HG03521 (cell line): ENCODE data around the gene TMEM217.
"Not testable (repeated sequence)": the region's sequence is repeated elsewhere in the genome, so short reads cannot be mapped to it uniquely, and the experiment has no call there.

ENCODE experiments used
- ATAC-seq: cut with Tn5 transposase; IDR thresholded peaks from one replicate; pipeline ENCODE4 v1.9.1; 2021; ENCODE audit warnings: mild to moderate bottlenecking, moderate library complexity; ENCODE audit not compliant: unreplicated experiment

Gene TMEM217

DNA sequence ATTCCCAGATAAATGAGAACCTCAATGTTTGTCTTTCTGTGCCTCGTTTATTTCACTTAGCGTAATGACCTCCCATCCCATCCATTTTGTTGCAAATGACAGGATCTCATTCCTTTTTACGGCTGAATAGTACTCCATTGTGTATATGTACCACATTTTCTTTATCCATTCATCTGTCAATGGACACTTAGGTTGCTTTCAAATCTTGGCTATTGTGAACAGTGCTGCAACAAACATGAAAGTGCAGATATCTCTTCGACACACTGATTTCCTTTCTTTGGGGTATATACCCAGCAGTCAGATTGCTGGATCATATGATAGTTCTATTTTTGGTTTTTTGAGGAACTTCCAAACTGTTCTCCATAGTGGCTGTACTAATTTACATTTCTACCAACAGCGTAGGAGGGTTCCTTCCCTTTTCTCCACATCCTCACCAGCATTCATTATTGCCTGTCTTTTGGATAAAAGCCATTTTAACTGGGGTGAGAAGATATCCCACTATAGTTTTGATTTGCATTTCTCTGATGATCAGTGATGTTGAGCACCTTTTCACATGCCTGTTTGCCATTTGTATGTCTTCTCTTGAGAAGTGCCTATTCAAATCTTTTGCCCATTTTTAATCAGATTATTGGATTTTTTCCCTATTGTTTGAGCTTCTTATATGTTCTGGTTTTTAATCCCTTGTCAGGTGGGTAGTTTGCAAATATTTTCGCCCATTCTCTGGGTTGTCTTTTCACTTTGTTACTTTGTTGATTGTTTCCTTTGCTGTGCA lies 71.8 kb downstream of the TMEM217 start:
- not testable (repeated sequence) for ATAC-seq

DNA sequence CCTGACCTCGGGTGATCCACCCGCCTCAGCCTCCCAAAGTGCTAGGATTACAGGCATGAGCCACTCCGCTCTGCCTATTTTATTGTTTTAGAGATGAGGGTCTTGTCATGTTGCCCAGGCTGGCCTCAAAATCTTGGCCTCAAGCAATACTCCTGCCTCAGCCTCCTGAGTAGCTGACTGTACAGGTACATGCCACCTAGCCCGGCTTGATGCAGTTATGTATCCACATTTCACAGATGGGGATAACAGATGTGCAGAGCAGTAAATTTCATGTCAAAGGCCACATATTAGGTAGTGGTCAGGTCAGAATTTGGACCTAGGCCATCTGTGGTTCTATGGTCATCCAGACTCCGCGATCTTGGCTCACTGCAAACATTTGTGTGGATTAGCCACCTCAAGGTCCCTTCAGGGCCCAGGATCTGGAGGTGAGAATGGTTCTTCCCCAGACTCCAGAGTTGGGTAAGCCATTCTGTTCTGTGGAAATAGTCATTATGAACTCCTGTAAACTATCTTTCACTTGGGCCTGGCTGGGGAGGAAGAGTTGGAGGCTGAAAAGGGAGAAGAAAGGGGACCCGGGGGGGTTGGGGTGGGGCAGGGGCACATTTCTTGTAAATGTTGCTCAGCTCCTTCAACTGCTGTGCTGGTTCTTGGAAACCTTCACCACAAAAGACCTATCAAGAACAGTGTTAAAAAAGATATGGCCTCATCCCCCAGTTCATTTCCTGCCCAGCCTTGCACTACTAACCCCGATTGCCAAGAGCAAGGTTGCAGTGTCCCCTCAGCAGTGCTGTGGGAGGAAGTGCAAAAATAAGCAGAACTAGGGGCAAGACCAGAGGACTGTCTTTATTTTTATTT lies 75.0 kb downstream of the TMEM217 start:
- no peak for ATAC-seq

DNA sequence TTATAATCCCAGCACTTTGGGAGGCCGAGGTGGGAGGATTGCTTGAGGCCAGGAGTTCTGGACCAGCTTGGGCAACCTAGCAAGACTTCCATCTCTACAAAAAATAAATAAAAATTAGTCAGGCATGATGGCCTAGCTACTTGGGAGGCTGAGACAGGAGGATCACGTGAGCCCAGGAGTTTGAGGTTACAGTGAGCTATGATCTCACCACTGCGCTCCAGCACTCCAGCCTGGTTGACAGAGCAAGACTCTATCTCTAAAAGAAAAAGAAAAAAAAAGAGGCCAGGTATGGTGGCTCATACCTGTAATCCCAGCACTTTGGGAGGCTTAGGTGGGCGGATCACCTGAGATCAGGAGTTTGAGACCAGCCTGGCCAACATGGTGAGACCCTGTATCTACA lies 77.3 kb downstream of the TMEM217 start:
- not testable (repeated sequence) for ATAC-seq

DNA sequence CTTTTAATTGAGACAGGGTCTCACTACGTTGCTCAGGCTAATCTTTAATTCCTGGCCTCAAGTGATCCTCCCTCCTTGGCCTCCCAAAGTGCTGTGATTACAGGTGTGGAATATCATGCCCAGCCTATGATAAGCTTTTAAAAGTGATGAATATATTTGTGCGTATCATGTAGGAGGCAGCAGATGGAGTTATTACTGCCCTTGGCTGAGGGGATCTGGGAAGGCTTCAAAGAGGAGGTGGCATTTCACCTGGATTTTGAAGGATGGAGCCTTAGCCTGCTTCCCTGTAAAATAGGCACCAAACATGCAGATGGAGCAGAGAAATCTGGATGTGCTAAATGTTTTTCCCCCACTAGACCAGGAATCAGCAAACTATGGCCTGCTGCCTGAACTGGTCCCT lies 77.9 kb downstream of the TMEM217 start:
- ATAC-seq: no peak

DNA sequence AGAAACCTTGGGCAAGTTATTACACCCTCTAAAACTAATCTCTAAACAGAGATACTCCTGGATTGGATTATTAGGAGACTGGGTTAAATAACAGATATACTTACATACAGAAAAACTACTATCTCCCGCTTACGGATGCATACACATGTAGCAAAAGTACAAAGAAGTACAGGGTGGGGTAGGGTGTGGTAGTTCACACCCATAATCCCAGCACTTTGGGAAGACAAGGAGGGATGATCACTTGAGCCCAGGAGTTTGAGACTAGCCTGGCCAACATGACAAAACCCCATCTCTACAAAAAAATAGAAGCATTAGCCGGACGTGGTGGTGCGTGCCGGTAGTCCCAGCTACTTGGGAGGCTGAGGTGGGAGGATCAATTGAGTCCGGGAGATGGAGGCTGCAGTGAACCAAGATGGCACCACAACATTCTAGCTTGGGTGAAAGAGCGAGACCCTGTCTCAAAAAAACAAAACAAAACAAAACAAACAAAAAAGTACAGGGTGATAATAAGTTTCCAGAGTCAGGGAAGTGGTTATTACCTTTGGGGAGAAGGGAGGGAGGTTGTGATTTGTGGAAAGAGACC lies 79.9 kb downstream of the TMEM217 start:
- ATAC-seq: no peak

DNA sequence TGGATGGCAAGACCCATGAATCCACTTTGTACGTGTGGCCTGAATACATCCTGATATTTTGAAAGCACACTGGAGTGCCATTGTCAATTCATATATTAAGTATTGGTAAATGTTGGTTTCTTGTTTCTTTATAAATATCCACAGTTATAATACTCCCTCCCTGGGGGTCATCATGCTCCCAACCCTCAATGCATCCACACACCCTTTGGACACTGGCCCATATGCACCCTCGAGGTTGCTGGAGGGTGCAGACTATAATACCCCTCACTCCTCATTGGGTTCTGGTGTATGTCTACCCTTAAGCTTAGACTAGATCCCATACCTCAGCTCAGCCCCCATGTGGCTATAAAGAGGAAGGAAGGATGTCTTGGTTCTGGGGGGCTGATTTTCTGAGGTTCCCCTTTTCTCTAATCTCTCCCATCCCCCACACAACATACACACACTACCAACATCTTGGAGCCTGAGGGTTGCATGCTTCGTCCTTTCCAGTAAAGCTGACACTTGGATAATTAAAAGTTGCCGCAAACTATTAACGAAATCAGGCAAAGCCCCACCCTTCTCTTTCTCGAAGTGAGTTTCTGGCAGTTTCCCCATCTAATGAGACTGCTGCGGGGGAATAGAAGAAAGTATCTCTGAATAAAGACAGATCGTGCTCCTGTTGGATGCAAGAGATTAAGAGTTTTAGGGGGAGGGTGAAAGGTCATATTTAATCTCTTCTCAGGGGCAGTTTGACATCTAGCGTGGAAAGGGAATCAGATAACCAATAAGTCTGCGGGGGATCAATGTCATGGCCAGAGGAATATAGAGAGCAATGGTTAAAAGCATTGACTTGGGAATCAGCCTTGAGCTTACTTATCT lies 80.6 kb downstream of the TMEM217 start:
- ATAC-seq: no peak

DNA sequence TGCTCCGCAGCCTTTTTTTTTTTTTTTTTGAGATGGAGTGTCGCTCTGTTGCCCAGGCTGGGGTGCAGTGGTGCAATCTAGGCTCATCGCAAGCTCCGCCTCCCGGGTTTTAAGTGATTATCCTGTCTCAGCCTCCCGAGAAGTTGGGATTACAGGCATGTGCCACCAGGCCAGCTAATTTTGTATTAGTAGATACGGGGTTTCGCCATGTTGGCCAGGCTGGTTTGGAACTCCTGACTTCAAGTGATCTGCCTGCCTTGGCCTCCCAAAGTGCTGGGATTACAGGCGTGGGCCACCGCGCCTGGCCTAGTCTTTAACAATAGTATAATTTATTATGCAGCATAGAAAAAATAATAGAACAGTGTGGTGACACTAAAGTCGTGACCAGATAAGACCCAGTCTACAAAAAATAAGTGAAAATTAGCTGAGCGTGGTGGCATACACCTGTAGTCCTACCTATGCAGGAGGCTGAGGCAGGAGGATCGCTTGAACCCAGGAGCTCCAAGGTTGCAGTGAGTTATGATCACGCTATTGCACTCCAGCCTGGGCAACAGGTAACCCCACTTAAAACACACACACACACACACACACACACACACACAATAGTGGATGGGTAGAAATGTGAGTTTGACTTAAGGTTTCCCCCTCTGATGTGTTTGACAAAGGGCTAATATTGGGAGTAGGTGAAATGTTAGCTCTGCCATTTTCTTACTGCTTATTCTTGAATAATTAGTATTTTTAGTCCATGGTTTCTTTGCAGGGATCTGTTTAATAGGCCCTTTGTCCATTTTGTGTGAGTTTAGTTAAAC lies 81.5 kb downstream of the TMEM217 start:
- ATAC-seq: no peak

DNA sequence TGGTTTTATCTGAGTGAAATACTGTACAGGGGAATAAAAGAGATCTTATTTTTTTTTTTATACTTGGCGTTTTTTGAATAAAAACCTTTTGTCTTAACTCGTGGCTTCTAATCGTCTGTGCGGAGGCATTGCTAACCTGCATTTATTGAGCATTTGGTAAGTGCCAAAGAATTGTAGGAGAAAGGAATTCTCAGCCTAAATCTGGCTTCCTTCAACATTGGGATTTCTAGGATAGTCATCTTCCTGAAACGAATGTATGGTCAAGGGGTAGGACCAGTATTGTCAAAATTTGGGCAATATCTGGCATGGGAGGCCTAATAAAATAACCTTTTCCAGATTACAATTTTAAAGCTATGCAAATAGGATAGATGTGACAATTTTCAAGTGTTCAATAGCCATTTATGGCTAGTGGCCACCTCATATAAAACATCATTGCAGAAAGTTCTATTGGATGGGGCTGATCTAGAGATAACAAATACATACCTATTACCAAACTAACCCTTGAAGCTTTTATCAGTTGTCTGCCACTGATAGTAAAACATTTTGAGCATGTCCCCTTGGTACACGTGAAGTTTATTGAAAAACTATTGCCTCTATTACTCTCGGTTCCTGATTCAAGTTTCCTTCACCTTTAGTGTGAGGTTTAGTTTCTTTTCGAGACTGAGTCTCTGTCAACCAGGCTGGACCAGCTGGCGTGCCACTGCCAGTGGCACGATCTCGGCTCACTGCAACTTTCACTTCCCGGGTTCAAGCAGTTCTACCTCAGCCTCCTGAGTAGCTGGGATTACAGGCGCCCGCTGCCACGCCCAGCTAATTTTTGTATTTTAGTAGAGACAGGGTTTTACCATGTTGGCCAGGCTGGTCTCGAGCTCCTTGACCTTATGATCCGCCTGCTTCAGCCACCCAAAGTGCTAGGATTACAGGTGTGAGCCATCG lies 82.3 kb downstream of the TMEM217 start:
- peak; percentile 34 for ATAC-seq

DNA sequence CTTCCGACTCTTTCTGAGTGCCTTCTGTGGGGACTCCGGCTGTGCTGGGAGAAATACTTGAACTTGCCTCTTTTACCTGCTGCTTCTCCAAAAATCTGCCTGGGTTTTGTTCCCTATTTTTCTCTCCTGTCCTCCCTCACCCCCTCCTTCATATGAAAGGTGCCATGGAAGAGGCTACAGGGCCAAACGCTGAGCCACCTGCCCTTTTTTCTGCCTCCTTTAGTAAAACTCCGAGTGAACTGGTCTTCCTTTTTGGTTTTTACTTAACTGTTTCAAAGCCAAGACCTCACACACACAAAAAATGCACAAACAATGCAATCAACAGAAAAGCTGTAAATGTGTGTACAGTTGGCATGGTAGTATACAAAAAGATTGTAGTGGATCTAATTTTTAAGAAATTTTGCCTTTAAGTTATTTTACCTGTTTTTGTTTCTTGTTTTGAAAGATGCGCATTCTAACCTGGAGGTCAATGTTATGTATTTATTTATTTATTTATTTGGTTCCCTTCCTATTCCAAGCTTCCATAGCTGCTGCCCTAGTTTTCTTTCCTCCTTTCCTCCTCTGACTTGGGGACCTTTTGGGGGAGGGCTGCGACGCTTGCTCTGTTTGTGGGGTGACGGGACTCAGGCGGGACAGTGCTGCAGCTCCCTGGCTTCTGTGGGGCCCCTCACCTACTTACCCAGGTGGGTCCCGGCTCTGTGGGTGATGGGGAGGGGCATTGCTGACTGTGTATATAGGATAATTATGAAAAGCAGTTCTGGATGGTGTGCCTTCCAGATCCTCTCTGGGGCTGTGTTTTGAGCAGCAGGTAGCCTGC lies 83.2 kb downstream of the TMEM217 start:
- ATAC-seq: no peak

DNA sequence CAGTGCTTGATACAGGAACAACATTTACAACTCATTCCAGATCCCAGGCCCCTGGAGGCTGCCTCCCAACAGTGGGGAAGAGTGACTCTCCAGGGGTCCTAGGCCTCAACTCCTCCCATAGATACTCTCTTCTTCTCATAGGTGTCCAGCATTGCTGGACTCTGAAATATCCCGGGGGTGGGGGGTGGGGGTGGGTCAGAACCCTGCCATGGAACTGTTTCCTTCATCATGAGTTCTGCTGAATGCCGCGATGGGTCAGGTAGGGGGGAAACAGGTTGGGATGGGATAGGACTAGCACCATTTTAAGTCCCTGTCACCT lies 83.8 kb downstream of the TMEM217 start:
- no peak for ATAC-seq

DNA sequence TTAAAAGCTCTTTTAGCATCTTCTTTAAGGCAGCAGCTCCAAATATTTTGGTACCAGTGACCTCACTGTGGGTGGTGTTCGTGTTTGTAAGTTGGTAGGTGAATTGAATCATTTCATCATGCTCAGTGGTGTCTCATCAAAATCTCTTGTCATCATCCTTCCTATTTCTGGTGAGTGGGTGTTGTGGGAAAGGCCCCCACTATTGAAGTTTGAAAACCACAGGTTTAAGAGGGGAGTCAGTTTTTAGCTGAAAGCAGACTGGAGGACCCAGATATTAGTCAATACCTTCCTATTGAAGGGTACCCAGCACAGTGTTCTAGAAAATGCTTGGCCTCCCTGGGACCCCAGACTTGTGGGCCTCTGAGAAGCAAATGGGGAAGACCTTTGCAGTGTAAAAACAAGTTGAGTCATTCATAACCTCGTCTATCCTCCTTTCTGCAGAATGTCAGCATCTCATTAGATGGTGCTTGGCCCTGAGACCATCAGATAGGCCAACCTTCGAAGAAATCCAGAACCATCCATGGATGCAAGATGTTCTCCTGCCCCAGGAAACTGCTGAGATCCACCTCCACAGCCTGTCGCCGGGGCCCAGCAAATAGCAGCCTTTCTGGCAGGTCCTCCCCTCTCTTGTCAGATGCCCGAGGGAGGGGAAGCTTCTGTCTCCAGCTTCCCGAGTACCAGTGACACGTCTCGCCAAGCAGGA lies 84.3 kb downstream of the TMEM217 start:
- ATAC-seq: no peak

DNA sequence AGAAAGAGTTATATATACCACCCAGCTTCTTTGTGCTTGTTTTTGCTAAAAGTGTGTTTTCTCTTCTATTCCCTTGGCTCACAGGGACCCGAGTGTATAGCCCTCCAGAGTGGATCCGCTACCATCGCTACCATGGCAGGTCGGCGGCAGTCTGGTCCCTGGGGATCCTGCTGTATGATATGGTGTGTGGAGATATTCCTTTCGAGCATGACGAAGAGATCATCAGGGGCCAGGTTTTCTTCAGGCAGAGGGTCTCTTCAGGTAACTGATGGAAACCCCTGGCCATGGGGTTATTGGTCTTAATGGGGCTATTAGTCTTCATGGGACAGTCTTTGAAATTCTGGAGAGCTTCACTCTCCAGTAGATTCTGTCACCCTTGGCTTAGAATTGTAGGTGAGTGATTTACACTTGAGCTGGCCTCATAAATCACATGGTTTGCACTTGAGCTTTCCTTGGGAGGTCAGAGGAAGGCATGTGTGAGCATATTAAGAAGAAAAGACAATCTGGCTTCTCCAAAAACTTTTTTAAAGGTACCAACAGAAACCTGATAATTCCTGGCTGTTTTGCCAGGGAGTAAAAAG lies 84.9 kb downstream of the TMEM217 start:
- no peak for ATAC-seq

DNA sequence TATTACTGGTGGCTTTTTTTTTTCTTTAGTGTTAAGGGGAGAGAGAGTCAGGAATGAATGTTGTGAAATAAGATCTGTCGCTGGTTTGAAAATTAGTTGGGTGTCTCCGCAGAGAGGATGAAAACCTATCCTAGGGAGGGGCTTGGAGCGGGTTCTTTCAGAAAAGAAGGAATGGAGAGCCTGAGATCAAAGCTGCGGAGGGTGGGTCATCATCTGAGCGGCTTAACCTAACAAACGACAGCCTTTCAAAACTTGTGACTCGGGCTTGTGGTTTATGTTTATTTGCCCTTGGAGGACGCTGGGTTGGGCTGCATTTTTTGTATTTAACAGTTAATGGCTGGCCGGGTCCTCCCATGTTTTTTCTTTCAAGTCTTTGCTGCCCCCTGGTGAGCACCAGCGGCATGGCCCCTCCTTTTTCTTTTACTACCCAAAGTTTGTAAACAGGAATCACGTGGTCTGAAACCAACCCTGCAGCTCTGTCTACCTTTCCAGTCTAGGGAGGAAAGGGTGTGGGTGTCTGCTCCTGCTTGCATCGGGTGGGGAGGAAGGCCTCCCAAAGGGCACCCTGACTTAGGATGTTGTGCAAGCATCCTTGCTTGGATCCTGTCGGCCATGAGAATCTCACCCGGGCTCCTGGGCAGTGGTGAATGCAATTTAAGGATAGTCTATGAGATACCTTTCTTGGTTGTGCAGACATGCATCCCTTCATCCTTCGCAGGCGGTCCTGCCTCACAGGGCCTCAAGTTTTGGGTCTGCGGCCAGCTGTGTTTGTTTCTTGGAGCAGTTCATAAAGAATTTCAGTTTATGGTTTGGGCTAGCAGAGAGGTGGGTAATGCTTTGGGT lies 85.8 kb downstream of the TMEM217 start:
- ATAC-seq: no peak

DNA sequence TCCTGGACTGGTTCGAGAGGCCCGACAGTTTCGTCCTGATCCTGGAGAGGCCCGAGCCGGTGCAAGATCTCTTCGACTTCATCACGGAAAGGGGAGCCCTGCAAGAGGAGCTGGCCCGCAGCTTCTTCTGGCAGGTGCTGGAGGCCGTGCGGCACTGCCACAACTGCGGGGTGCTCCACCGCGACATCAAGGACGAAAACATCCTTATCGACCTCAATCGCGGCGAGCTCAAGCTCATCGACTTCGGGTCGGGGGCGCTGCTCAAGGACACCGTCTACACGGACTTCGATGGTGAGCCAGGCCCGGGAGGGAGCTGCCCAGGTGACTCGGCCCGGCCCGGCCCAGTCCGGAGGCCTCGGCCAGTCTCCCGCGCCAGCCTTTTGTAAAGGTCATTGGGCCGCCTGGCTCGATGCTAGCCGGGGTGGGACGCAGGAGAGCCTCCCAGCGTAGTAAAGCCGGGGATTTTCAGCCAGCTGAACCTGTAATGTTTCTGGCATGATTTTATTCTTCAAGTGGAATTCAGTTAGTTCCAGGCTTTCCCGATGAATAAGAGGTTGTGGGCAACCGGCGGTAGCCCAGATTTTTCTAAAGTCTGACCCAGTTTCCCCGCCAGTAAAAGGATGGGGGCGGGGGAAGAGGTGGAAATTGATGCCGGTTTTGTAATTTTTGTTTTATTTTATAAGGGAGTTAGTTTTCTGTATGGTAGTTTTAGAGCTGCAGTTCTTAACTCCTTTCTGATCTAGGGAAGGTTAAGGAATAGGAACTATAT lies 86.6 kb downstream of the TMEM217 start:
- ATAC-seq: no peak

DNA sequence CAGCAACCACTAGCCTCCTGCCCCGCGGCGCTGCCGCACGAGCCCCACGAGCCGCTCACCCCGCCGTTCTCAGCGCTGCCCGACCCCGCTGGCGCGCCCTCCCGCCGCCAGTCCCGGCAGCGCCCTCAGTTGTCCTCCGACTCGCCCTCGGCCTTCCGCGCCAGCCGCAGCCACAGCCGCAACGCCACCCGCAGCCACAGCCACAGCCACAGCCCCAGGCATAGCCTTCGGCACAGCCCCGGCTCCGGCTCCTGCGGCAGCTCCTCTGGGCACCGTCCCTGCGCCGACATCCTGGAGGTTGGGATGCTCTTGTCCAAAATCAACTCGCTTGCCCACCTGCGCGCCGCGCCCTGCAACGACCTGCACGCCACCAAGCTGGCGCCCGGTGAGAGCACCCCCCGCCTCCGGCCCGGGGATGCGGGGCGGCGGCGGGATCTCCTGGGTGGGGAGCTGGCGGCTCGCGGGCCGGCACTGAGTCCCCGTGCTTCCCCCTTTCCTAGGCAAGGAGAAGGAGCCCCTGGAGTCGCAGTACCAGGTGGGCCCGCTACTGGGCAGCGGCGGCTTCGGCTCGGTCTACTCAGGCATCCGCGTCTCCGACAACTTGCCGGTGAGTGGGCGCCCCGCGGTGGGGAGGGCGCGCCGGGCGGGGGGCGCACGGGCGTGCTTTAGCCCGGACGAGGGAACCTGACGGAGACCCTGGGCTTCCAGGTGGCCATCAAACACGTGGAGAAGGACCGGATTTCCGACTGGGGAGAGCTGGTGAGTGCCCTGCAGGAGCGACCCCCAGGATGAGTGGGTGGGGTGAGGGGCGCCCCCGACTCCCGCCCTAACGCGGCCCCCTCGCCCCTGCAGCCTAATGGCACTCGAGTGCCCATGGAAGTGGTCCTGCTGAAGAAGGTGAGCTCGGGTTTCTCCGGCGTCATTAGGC lies 87.4 kb downstream of the TMEM217 start:
- peak; percentile 20 for ATAC-seq
